Measurements from ENCODE around the gene NELFB. TPM values are rescaled to one million over a fixed set of nuclear protein-coding genes. Genes with fewer than 3 reads are reported as not detected.

Gene NELFB
- total RNA-seq, 1 donor from 2014 or later: 58.2 TPM

DNA sequence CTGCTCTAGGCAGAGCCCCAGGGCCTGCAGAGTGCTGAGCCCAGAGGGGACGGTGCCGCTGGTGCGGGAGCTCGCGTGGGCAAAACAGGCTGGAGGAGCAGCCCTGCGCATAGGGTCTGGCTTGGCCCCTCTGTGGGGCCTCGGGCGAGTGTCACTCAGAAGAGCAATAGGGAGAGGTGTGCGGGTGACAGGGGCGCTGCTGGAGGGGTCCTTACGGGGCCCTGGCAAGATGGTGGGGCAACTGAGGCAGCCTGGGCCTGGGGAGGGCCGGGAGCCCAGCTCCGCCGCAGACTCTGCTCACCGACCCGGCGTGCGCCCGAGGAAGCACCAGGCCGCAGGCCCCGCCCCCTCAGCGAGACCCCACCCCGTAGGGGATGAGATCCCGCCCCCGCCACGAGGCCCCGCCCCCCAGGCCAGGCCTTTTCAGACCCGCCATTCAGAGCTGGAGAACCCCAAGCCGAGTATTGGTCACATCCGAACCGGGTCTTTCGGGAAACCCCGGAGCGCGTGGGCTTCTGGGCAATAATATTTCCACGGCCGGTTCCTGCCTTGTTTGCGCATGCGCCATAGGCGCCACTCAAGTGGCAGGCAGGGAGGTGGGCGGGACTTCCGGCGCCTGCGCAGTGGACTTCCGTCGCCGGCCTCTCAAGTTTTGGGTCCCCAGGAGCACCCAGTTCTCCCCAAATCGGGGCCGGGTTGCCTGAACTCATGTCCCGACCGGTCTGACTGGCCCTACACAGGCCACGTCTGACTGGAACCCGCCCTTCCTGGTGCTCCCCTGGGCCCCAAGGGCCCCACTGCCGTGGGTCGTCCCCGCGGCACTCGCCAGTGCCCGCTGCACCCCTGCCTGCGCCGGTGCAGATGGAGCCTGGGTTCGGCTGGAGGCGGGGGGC is 31.8 kb upstream of the NELFB start:
- H3K9me3 Mint-ChIP-seq: no peaks in the 10 kb centered on the region
- TF ChIP-seq, protein P1, sequence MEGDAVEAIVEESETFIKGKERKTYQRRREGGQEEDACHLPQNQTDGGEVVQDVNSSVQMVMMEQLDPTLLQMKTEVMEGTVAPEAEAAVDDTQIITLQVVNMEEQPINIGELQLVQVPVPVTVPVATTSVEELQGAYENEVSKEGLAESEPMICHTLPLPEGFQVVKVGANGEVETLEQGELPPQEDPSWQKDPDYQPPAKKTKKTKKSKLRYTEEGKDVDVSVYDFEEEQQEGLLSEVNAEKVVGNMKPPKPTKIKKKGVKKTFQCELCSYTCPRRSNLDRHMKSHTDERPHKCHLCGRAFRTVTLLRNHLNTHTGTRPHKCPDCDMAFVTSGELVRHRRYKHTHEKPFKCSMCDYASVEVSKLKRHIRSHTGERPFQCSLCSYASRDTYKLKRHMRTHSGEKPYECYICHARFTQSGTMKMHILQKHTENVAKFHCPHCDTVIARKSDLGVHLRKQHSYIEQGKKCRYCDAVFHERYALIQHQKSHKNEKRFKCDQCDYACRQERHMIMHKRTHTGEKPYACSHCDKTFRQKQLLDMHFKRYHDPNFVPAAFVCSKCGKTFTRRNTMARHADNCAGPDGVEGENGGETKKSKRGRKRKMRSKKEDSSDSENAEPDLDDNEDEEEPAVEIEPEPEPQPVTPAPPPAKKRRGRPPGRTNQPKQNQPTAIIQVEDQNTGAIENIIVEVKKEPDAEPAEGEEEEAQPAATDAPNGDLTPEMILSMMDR (IDR thresholded peaks at IDR 0.05): no peak
- CTCF ChIA-PET: interaction anchor here (0.6 to 2.2 kb wide), 6 partner anchors 11 to 177 kb away, joined by 3 to 10 read pairs (median 3); partner anchors contain the start of genes MAN1B1 and NPDC1
- no peaks in the 10 kb centered on the region for H3K36me3 Mint-ChIP-seq (ENCODE audit: low read depth)
- POLR2A ChIA-PET: interaction anchor here (0.6 to 4.1 kb wide), 39 partner anchors 9 to 522 kb away, joined by 3 to 53 read pairs (median 5); partner anchors contain the start of genes ANAPC2, MAN1B1, NDOR1 and NPDC1
- peak; percentile 97 for DNase-seq
- intact Hi-C loops (cut with micrococcal nuclease): loop anchor here (1.0 to 10.0 kb wide), 10 partner anchors 18 to 433 kb away; partner anchors contain the start of genes ANAPC2, C8G, FBXW5 and NDOR1
- peak overlapping the region; percentile 83 for H3K4me3 Mint-ChIP-seq
- peak overlapping the region; percentile 73 for H3K27ac Mint-ChIP-seq
- H3K27me3 Mint-ChIP-seq: peaks cover 2% of the 10 kb centered on the region
- ATAC-seq (ENCODE audit: low read depth): peak; percentile 93
- peaks cover 20% of the 10 kb centered on the region for H3K4me1 Mint-ChIP-seq

DNA sequence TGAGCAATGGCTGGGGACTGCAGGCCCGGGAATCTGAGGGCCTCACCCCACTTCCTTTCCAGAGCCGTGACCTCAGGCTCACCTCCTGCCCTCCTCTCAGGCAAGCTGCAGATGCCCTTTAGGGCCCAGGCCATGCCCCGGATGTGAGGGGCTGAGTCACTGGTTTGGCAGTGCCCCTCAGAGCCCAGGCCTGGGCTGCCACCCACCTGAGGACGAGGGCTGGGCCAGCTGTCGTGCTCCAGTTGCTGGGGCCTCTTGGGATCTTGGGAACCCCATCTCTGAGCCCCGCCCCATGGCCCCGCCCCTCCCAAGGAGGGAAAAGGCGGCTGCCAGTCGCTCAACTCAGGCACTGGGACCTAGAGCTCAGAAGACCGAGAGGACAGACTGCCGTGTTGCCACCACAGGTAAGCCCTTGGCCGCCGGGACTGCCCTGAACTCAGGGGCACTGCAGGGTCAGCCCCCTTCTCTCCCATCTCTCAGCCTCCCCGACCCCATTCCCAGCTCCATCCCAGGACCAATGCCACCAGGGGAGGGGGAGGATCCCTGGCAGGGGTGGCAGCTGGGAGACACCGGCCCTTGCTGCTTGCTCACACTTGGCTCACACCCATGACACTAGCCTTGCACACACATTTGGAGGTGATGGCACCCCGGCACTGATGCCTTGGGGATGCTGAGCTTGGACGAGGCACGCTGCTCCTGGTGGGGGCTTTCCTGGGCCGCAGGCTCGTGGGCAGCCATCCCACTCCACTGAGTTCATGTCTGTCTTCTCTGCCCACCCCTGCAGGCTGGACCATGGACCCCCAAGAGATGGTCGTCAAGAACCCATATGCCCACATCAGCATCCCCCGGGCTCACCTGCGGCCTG is 30.1 kb upstream of the NELFB start, which contains the start of gene CYSRT1:
Gene CYSRT1 (plus strand): TSS at position 345 of the 865 bp plus-strand sequence. CDS start 448 bp downstream, at position 793.
- H3K9me3 Mint-ChIP-seq: no peaks in the 10 kb centered on the region
- peak within 1 kb of the TSS; percentile 73 for H3K27ac Mint-ChIP-seq
- no peaks in the 10 kb centered on the region for H3K36me3 Mint-ChIP-seq (ENCODE audit: low read depth)
- TF ChIP-seq, protein P1 (IDR thresholded peaks at IDR 0.05): no peak
- intact Hi-C loops (cut with micrococcal nuclease): loop anchor here (10.0 kb wide), 2 partner anchors 280 to 340 kb away; partner anchors contain the start of genes C8G, FBXW5 and TRAF2
- no peak for DNase-seq
- H3K27me3 Mint-ChIP-seq: peaks cover 2% of the 10 kb centered on the region
- ATAC-seq (ENCODE audit: low read depth): no peak
- peaks cover 20% of the 10 kb centered on the region for H3K4me1 Mint-ChIP-seq
- ChIA-PET POLR2A (interaction anchor here (0.5 to 4.1 kb wide), 4 partner anchors 16 to 62 kb away, joined by 3 to 40 read pairs (median 6); partner anchors contain the start of genes ANAPC2, SSNA1 and TUBB4B), CTCF (interaction anchor here (4.1 kb wide), 1 partner anchor 178 kb away, joined by 21 read pairs; the partner anchor contains the start of gene NPDC1)
- peak within 1 kb of the TSS; percentile 83 for H3K4me3 Mint-ChIP-seq

DNA sequence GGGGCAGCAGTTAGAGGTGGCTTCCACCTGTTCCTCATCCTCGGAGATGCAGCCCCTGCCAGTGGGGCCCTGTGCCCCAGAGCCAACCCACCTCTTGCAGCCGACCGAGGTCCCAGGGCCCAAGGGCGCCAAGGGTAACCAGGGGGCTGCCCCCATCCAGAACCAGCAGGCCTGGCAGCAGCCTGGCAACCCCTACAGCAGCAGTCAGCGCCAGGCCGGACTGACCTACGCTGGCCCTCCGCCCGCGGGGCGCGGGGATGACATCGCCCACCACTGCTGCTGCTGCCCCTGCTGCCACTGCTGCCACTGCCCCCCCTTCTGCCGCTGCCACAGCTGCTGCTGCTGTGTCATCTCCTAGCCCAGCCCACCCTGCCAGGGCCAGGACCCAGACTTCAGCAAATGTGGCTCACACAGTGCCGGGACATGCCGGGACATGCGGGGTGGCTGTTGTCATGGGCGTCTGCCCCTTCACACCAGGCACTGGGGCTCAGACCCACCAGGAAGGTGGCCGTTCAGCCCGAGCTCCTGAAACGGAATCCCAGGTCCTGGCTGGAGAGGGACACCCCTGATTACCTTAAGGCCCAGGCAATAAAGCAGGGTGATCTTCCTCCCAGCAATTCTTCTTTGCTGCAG is 29.3 kb upstream of the NELFB start:
- H3K4me3 Mint-ChIP-seq: no peak overlapping the region
- ATAC-seq (ENCODE audit: low read depth) (no peak), DNase-seq (no peak)
- ChIA-PET CTCF (interaction anchor here (1.1 to 4.1 kb wide), 7 partner anchors 21 to 191 kb away, joined by 3 to 21 read pairs (median 10); partner anchors contain the start of genes ANAPC2, NDOR1, NPDC1 and SSNA1), POLR2A (interaction anchor here (0.5 to 1.5 kb wide), 6 partner anchors 11 to 103 kb away, joined by 3 to 8 read pairs (median 4); partner anchors contain the start of genes TPRN and TUBB4B)
- peaks cover 2% of the 10 kb centered on the region for H3K27me3 Mint-ChIP-seq
- H3K9me3 Mint-ChIP-seq: no peaks in the 10 kb centered on the region
- H3K27ac Mint-ChIP-seq: no peak overlapping the region
- intact Hi-C loops (cut with micrococcal nuclease): loop anchor here (10.0 kb wide), 2 partner anchors 281 to 341 kb away; partner anchors contain the start of genes C8G, FBXW5 and TRAF2
- H3K36me3 Mint-ChIP-seq (ENCODE audit: low read depth): no peaks in the 10 kb centered on the region
- H3K4me1 Mint-ChIP-seq: peaks cover 19% of the 10 kb centered on the region
- TF ChIP-seq, protein P1 (IDR thresholded peaks at IDR 0.05): no peak

DNA sequence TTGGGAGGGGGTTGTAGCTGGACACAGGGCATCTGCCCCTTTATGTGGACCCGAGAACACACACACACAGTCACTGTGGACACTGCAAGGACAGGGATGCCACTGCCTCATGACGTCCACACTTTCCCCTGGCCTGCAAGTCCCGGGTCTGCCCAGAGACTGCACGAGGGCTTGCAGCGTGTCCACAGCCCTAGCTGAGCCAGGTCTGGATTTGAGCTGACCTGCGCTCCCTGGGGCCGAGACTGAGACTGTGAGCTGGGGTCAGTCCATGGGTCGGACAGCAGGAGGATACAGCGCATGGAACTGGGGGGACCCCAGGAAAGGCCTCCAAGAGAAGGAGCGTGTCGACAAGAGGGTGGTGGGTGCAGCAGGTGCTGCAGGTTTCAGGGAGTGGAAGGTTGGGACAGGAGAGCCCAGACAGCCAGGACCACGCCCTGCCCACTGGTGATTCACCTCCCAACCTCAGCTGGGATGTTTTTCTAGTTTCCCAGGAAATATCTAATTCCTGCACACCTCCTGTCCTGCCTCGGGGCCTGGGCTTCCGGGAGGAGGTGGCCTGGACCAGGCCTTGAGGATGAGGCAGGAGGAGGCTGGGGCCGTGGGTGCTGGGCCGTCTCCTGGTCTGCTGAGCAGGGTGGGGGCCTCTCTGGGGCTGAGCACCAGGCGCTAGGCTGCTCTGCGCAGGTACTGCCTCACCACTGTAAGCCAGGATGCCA is 28.6 kb upstream of the NELFB start:
- TF ChIP-seq, protein P1 (IDR thresholded peaks at IDR 0.05): no peak
- POLR2A ChIA-PET: interaction anchor here (0.8 to 1.9 kb wide), 7 partner anchors 10 to 180 kb away, joined by 3 to 10 read pairs (median 4); partner anchors contain the start of genes ANAPC2, NDOR1, NPDC1 and SSNA1
- no peak for ATAC-seq (ENCODE audit: low read depth)

More for the DNA sequence above, 28.6 kb upstream of the NELFB start:
- H3K9me3 Mint-ChIP-seq: no peaks in the 10 kb centered on the region
- H3K27me3 Mint-ChIP-seq: peaks cover 2% of the 10 kb centered on the region
- H3K36me3 Mint-ChIP-seq (ENCODE audit: low read depth): no peaks in the 10 kb centered on the region
- intact Hi-C loops (cut with micrococcal nuclease): loop anchor here (1.0 to 10.0 kb wide), 5 partner anchors 37 to 342 kb away; partner anchors contain the start of genes C8G, FBXW5, NPDC1 and TRAF2
- no peak for DNase-seq
- no peak overlapping the region for H3K4me3 Mint-ChIP-seq
- H3K4me1 Mint-ChIP-seq: peaks cover 18% of the 10 kb centered on the region
- peak overlapping the region; percentile 35 for H3K27ac Mint-ChIP-seq
- CTCF ChIA-PET: interaction anchor here (1.1 to 4.1 kb wide), 10 partner anchors 22 to 191 kb away, joined by 3 to 21 read pairs (median 8); partner anchors contain the start of genes ANAPC2, DPP7, NDOR1 and NPDC1

Data from activated B cell treated with CpG ODN at 0.5 μM for 24 hours (primary cell).